Muscle of leg (tissue), 11 donors: ENCODE data around the gene EHMT1. TPM values are rescaled to one million over a fixed set of nuclear protein-coding genes. Genes with fewer than 3 reads are reported as not detected.

Experiments used
- DNase-seq: peaks from one replicate; pipeline ENCODE4 v3.0.0; 2013
- H3K27ac ChIP-seq: one replicate; pipeline ENCODE4 v1.5.1; 2013; ENCODE audit warnings: mild to moderate bottlenecking, low read length, control low read depth
- H3K27me3 ChIP-seq: one replicate; pipeline ENCODE4 v1.6.1; 2013; ENCODE audit warnings: low read length; ENCODE audit not compliant: control insufficient read depth, insufficient read depth
- H3K36me3 ChIP-seq: one replicate; pipeline ENCODE4 v1.6.1; 2013; ENCODE audit warnings: low read length; ENCODE audit not compliant: control insufficient read depth, insufficient read depth
- H3K4me1 ChIP-seq: one replicate; pipeline ENCODE4 v1.6.1; 2013; ENCODE audit warnings: low read length; ENCODE audit not compliant: control insufficient read depth, insufficient read depth
- H3K4me3 ChIP-seq: one replicate; pipeline ENCODE4 v1.5.1; 2013; ENCODE audit warnings: low read length, control low read depth
- H3K9me3 ChIP-seq: replicated peaks from 2 replicates; pipeline ENCODE4 v1.6.1; 2013; ENCODE audit warnings: low read depth, low read length; ENCODE audit not compliant: control insufficient read depth
- WGBS: methylation state at CpG from one replicate; pipeline ENCODE4 v1.1.5; 2013; ENCODE audit warnings: missing lambda C conversion rate; ENCODE audit not compliant: insufficient coverage; 5-methylcytosine and 5-hydroxymethylcytosine counted together
- polyA plus RNA-seq, 8 donors: library from polyadenylated mRNA; unstranded; fragments of 120-200 nt; gene quantifications; one replicate each; pipeline versions ENCODE4 v1.2.1 to v1.2.3, GENCODE V29; 2013; ENCODE audit warnings: inconsistent platforms in 1 of 8, low replicate concordance in 1 of 8; ENCODE audit not compliant: insufficient read length in 8 of 8, insufficient read depth in 1 of 8
- total RNA-seq: library from RNA; stranded (reverse); fragments of 120-200 nt; gene quantifications from one replicate; pipeline ENCODE4 v1.2.4, GENCODE V29; 2013

Gene EHMT1
- total and polyA plus RNA-seq, 9 donors: 29.9 to 59.7 (median 47.7) TPM

DNA sequence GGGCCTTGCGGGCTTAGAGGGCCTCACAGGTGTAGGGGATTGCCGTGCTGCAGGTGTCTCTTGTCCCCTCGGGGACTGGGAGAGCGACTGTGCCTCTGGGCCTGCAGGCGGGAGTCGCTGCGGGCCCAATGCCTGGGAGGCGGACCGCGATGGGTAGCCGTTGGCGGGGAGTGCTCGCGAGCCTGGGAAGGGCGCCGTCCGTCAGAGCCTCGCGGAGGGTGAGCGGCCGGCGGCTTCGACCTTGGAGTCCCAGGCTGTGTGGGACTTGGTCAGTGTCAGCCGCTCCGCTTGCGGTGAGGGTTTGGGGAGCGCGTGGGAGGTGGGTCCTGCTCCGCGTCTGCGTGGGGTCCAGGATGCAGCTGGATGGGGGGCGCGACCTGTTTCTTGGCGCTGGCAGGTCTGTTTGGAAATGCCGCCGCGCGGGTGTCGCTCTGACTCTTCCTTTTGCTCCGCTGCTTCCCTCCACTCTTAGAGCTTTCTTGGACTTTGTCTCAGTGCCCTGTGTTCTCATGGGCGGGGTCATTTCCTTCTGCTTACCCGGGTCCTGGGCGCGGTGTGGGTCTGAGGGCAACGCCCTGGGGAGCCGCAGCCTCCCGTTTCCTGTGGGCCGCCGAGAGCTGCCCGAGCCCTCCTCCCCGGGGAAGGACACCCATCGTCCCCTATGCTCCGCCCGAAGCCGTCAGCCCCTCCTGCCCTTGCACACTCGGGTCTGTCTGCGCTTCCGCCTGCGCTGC is 169.9 kb downstream of the EHMT1 start:
- 74% methylated on average over 52 of the region's 59 CpGs for WGBS
- no peak overlapping the region for H3K4me3 ChIP-seq

DNA sequence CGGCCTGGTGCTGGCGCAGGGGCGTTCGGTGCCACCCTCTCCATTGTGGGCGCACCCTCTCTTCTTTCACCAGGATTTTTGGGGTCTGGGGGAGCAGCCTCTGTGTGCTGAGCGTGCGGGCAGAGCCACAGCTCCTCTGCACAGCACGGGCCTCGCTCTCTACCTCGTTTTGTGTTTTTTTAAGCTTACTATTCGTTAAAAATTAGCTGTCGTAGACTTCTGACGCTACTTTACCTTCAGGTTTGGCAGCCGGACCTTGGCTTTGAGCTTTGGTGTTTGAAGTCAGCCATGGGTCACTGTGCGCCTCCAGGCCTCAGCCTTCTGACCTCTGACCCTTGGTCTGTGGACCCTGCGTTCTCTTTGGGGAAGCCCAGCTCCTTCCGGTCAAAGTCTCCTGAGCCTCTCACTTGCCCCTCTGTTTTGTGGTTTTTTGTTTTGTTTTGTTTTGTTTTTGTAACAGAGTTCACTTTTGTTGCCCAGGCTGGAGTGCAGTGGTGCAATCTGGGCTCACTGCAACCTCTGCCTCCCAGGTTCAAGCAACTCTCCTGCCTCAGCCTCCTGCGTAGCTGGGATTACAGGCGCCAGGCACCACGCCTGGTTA is 170.6 kb downstream of the EHMT1 start:
- Histone ChIP-seq H3K27me3 (no peaks in the 10 kb centered on the region), H3K36me3 (peaks cover 52% of the 10 kb centered on the region), H3K27ac (no peak overlapping the region), H3K4me1 (peaks cover 3% of the 10 kb centered on the region), H3K9me3 (no peaks in the 10 kb centered on the region), H3K4me3 (no peak overlapping the region)
- 88% methylated on average over 8 of the region's 20 CpGs for WGBS
- DNase-seq: no peak

More for the DNA sequence above, 169.9 kb downstream of the EHMT1 start:
- no peak for DNase-seq
- H3K4me1 ChIP-seq: peaks cover 6% of the 10 kb centered on the region
- H3K27ac ChIP-seq: no peak overlapping the region
- H3K9me3 ChIP-seq: no peaks in the 10 kb centered on the region
- H3K27me3 ChIP-seq: no peaks in the 10 kb centered on the region
- peaks cover 51% of the 10 kb centered on the region for H3K36me3 ChIP-seq

DNA sequence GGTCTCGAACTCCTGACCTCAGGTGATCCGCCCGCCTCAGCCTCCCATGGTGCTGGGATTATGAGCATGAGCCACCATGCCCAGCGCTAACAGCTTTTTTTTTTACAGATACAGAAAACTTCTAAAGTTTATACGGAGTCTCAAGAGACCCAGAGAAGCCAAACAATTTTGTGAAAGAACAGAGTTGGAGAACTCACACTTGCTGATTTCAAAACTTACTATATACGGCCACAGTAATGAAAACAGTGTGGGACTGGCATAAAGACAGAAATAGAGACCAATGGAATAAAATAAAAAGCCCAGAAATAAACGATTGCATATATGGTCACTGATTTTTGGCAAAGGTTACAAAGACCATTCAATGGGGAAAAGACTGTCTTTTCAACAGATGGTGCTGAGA is 173.1 kb downstream of the EHMT1 start:
- Histone ChIP-seq H3K27me3 (no peaks in the 10 kb centered on the region), H3K4me3 (no peak overlapping the region), H3K27ac (no peak overlapping the region), H3K9me3 (no peaks in the 10 kb centered on the region), H3K4me1 (no peaks in the 10 kb centered on the region), H3K36me3 (peaks cover 55% of the 10 kb centered on the region)
- 80% methylated on average over 1 of the region's 7 CpGs for WGBS
- DNase-seq: peak; percentile 25

DNA sequence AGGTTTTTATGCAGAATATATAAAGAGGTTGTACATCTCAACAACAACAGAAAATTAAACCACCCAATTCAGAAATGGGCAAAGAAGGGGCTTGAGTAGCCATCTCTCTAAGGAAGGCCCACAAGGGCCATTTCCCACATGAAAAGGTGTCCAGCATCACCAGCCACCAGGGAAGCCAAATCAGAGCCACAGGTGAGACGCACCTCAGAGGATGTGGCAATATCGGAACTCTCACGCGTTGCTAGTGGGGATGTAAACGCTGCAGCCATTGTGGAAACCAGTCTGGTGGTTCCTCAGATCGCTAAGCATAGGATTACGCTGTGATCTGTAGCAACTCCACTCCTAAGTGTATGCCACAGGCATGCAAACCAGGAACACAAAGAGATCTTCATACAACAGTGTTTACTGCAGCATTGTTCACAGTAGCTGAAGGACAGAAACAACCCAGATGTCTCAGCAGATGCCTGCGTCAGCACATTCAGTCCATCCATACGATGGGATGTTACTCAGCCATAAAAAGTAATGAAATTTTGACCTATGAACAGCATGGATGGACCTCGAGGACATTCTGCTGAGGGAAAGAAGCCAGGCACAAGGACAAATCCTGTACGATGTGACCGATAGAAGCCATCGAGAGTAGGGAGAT is 174.5 kb downstream of the EHMT1 start:
- Histone ChIP-seq H3K9me3 (no peaks in the 10 kb centered on the region), H3K36me3 (peaks cover 57% of the 10 kb centered on the region), H3K4me1 (no peaks in the 10 kb centered on the region), H3K4me3 (no peak overlapping the region), H3K27me3 (no peaks in the 10 kb centered on the region), H3K27ac (no peak overlapping the region)
- 95% methylated on average over 13 of the region's 13 CpGs for WGBS
- no peak for DNase-seq

DNA sequence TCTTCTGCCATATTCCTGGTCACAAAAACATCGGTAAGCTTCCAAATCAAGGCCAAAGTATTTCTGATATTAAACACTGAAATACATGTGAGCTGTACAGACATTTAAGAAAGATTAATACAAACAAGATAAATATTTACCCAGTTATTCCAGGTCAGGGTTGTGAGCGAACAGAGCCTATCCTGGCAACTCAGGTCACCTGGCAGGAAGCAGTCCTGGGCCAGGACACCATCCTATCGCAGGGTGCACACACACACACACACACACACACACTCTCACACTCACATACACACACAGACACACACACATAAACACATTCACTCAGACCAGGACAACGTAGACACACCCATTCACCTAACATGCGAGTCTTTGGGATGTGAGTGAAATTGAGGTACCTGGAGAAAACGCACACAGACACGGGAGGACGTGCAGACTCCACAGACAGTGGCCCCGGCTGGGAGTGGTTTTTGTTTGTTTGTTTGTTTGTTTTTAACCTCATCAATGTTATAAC is 176.4 kb downstream of the EHMT1 start:
- Histone ChIP-seq H3K4me3 (no peak overlapping the region), H3K36me3 (peaks cover 68% of the 10 kb centered on the region), H3K27ac (no peak overlapping the region), H3K9me3 (no peaks in the 10 kb centered on the region), H3K27me3 (no peaks in the 10 kb centered on the region), H3K4me1 (no peaks in the 10 kb centered on the region)
- WGBS: 100% methylated on average over 1 of the region's 9 CpGs
- DNase-seq: no peak

DNA sequence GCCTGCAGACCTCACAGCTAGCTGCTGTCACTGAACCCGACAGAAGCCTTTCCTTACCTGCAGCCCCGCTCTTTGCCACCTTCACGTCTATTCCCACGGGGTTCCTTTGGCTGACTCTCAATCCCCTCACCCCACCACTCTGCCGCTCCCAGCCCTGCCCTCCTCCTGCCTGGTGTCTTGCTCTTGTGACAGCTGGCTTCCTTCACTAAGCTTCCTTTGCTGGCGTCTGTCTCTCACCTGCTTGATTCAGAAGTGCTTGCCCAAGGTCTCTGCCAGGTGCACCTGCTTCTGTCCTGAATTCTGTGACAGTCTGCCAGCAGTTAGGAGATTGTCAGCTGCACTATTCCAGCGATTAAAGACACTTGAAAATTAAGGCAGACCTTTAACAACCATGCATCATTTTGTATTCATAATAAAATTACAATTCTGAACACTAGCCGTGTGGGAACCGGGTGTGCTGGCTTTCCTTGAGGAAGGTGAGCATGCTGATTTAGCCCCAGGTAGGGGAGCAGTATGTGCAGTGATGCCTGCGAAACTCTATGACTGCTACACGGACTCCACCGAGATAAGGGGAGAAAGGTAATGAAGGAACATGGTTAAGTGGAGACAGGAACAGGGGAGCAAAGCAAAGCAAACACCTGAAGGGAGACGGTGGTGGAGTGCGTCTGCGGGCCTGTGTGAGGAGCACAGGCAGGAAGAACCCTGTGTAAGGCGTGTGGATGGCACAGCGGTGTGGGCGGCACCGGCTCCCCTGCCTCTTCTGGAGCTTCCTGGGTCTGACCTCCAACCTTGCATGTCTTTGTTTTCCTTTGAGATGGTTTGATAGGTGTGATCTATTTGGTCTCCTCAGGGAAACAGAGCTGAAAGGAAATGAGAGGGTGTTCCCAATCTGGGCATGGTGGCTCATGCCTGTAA is 178.7 kb downstream of the EHMT1 start:
- no peaks in the 10 kb centered on the region for H3K4me1 ChIP-seq
- H3K36me3 ChIP-seq: peaks cover 74% of the 10 kb centered on the region
- DNase-seq: no peak
- H3K4me3 ChIP-seq: no peak overlapping the region
- H3K9me3 ChIP-seq: no peaks in the 10 kb centered on the region
- H3K27me3 ChIP-seq: no peaks in the 10 kb centered on the region
- WGBS: 91% methylated on average over 15 of the region's 19 CpGs
- no peak overlapping the region for H3K27ac ChIP-seq

DNA sequence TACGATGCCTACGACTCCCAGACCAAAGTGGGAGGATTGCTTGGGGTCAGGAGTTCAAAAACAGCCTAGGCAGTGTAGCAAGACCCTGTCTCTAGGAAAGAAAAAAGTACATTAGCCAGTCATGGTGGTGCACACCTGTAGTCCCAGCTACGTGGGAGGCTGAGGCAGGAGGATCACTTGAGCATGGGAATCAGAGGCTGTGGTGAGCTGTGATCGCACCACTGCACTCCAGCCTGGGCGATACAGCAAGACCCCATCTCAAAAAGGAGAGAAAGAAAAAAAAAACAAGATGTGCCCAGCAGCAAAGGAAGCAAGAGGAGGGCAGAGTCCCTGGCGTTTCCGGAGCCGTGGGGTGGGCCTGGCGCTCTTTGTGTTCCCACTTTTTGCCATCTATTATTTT is 179.3 kb downstream of the EHMT1 start:
- H3K4me1 ChIP-seq: no peaks in the 10 kb centered on the region
- H3K4me3 ChIP-seq: no peak overlapping the region
- H3K27ac ChIP-seq: no peak overlapping the region
- H3K9me3 ChIP-seq: no peaks in the 10 kb centered on the region
- DNase-seq: no peak
- 95% methylated on average over 9 of the region's 9 CpGs for WGBS
- H3K27me3 ChIP-seq: no peaks in the 10 kb centered on the region
- H3K36me3 ChIP-seq: peaks cover 74% of the 10 kb centered on the region

DNA sequence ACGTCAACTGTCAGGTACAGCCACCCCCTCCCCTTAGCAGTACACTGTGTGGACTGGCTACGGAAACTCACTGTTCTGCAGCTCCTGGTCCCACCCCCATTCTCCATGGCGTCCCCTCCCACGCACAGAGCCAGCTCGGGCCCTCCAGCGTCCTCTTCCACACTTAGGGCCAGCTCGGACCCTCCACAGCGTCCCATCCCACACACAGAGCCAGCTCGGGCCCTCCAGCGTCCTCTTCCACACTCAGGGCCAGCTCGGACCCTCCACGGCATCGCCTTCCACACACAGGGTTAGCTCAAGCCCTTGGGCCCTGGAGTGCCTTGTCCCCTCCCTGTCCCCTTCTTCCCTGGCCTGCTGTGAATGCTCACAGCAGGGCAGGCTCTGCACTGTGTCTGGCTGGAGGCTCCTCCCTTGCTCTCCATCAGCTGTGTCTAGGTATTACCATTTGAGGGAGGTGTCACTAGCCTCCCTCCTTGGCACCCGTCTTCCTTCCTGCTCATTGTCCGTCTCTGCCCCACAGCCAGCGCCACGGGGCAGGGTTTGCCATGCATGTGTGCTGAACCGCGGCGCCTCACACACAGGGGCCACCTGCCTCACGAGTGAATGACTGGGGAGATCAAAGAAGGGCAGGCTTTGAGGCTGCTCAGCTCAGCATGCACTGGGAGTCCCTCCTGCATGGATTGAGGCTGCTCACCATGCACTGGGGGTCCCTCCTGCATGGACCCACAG is 180.3 kb downstream of the EHMT1 start:
- Histone ChIP-seq H3K9me3 (no peaks in the 10 kb centered on the region), H3K4me3 (no peak overlapping the region), H3K4me1 (no peaks in the 10 kb centered on the region), H3K27ac (no peak overlapping the region), H3K27me3 (no peaks in the 10 kb centered on the region), H3K36me3 (peaks cover 79% of the 10 kb centered on the region)
- no peak for DNase-seq
- WGBS: 88% methylated on average over 17 of the region's 21 CpGs

DNA sequence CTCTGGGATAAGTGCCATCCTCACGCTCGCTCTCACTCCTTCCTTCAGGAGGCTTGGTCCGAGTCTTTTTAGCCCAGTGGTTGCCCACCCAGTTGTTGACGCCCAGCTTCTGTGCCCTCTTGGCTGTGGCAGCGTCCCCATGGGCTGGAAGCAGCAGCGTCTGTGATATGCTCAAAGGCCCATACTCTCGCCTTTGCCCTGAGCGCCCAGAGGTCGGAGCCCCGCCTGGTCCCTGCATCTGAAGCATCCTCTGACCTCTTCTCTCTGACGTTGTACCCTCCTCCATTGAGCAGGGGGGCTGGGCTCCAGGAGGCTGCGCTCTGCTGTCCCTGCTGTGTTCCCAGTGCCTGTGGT is 180.8 kb downstream of the EHMT1 start:
- no peak for DNase-seq
- Histone ChIP-seq H3K27me3 (no peaks in the 10 kb centered on the region), H3K4me1 (no peaks in the 10 kb centered on the region), H3K27ac (no peak overlapping the region), H3K9me3 (no peaks in the 10 kb centered on the region), H3K36me3 (peaks cover 76% of the 10 kb centered on the region), H3K4me3 (no peak overlapping the region)
- WGBS: 95% methylated on average over 11 of the region's 12 CpGs
